Right renal cortex interstitium (tissue), 3 donors: ENCODE data around the gene ZNF774. TPM values are rescaled to one million over a fixed set of nuclear protein-coding genes. Genes with fewer than 3 reads are reported as not detected.
"Not testable (repeated sequence)": the region's sequence is repeated elsewhere in the genome, so short reads cannot be mapped to it uniquely, and the experiment has no call there.

Source experiments
- DNase-seq, 3 donors: peaks; one replicate each; pipeline ENCODE4 v3.0.0-alpha.2; 2013; ENCODE audit warnings: low read depth in 3 of 3, low spot score in 2 of 3
- polyA plus RNA-seq, 3 donors: library from polyadenylated mRNA; unstranded; fragments of 120-200 nt; gene quantifications; one replicate each; pipeline ENCODE4 v1.2.1, GENCODE V29; 2013; ENCODE audit not compliant: insufficient read length in 3 of 3

Gene ZNF774
- polyA plus RNA-seq = 1 to 10 TPM; 3.2 to 4.7 (median 4.1) TPM

- peak; percentile 94 to 98 (median 97) for DNase-seq
Observed at GRCh38 chr15:90352107-90352893, at the start of gene ZNF774. Gene ZNF774, plus strand, starts transcription at chr15:90352284. Its CDS starts 2,377 bp downstream, at chr15:90354661.

GRCh38 chr15:90305355-90305754 is 46.7 kb upstream of the ZNF774 start:
- DNase-seq = not testable (repeated sequence)

GRCh38 chr15:90305932-90306331 is 46.2 kb upstream of the ZNF774 start:
- no peak for DNase-seq

GRCh38 chr15:90306560-90306959 is 45.5 kb upstream of the ZNF774 start:
- DNase-seq = no peak

- DNase-seq = no peak
Observed at GRCh38 chr15:90307661-90308060, 44.4 kb upstream of the ZNF774 start.

GRCh38 chr15:90309020-90309419 is 43.1 kb upstream of the ZNF774 start:
- no peak for DNase-seq

- DNase-seq = peak in 1 of 3 donors; percentile 21
Observed at GRCh38 chr15:90315278-90315982, 36.7 kb upstream of the ZNF774 start.

- DNase-seq = no peak
Observed at GRCh38 chr15:90316139-90316538, 35.9 kb upstream of the ZNF774 start.

GRCh38 chr15:90318591-90318990 is 33.5 kb upstream of the ZNF774 start:
- no peak for DNase-seq

- peak; percentile 81 to 89 (median 81) for DNase-seq
Observed at GRCh38 chr15:90320062-90320884, 31.8 kb upstream of the ZNF774 start.

- no peak for DNase-seq
Observed at GRCh38 chr15:90320885-90321278, 31.2 kb upstream of the ZNF774 start.

- no peak for DNase-seq
Observed at GRCh38 chr15:90322538-90322937, 29.5 kb upstream of the ZNF774 start.

GRCh38 chr15:90325726-90326125 is 26.4 kb upstream of the ZNF774 start:
- no peak for DNase-seq

GRCh38 chr15:90326441-90326840 is 25.6 kb upstream of the ZNF774 start:
- DNase-seq = no peak

GRCh38 chr15:90327311-90327710 is 24.8 kb upstream of the ZNF774 start:
- DNase-seq = no peak

- DNase-seq = no peak
Observed at GRCh38 chr15:90334304-90334731, 17.8 kb upstream of the ZNF774 start.

GRCh38 chr15:90336705-90337141 is 15.4 kb upstream of the ZNF774 start:
- no peak for DNase-seq

GRCh38 chr15:90337256-90337655 is 14.8 kb upstream of the ZNF774 start:
- DNase-seq = no peak

GRCh38 chr15:90338532-90338931 is 13.6 kb upstream of the ZNF774 start:
- no peak for DNase-seq

- no peak for DNase-seq
Observed at GRCh38 chr15:90340345-90340744, 11.7 kb upstream of the ZNF774 start.

- no peak for DNase-seq
Observed at GRCh38 chr15:90343302-90343790, 8.7 kb upstream of the ZNF774 start.
